ENCODE measurements around the gene MSRB3. TPM values are rescaled to one million over a fixed set of nuclear protein-coding genes. Genes with fewer than 3 reads are reported as not detected.

Gene MSRB3
- total RNA-seq, 1 experiment from 2014 or later, result 1.8 TPM

DNA sequence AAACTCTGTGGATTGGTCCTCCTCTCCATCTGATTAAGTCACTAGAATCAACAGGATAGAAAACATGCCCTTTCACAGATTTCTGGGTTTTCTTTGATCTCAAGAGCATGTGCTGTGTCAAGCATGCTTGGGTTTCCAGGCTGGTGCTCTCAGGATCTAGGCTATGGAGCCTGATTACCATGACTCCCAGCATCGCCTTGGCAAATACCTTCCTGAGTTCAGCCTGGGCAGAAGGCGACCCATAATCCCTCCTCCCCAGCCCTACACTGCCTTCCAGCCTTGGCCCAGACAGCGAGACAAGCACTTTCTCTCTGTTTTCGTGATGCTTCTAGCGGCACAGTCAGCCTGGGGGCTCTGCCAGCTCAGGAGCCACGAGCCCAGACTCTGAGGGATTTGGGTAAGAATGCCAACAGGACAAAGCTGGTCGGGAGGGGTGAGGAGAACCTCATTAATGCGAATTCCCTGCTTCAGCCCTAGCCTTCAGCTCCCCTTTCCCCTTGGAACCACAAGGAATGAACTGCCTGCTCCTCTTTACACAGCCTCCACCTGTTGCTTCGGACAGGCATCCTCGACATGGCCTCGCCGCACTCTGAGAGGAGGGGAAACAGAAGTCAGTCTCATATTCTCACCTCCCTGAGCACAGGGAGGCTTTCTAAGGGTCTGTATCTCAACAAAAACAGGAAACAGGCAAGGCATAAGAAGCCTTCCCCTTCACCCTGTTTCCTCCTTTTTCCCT lies 227.1 kb downstream of the MSRB3 start (continued):
- TF ChIP-seq HMGA2 (CRISPR knock-in tag; IDR thresholded peaks at IDR 0.05) (no peak), GRHL2 (CRISPR knock-in tag; IDR thresholded peaks at IDR 0.05; ENCODE audit: insufficient replicate concordance, severe bottlenecking) (no peak), NFE2L1 (CRISPR knock-in tag; IDR thresholded peaks at IDR 0.05) (no peak), SMAD3 (CRISPR knock-in tag; IDR thresholded peaks at IDR 0.05; ENCODE audit: borderline replicate concordance) (no peak), PRRX2 (CRISPR knock-in tag; IDR thresholded peaks at IDR 0.05) (no peak)
- TF ChIP-seq, protein P1, sequence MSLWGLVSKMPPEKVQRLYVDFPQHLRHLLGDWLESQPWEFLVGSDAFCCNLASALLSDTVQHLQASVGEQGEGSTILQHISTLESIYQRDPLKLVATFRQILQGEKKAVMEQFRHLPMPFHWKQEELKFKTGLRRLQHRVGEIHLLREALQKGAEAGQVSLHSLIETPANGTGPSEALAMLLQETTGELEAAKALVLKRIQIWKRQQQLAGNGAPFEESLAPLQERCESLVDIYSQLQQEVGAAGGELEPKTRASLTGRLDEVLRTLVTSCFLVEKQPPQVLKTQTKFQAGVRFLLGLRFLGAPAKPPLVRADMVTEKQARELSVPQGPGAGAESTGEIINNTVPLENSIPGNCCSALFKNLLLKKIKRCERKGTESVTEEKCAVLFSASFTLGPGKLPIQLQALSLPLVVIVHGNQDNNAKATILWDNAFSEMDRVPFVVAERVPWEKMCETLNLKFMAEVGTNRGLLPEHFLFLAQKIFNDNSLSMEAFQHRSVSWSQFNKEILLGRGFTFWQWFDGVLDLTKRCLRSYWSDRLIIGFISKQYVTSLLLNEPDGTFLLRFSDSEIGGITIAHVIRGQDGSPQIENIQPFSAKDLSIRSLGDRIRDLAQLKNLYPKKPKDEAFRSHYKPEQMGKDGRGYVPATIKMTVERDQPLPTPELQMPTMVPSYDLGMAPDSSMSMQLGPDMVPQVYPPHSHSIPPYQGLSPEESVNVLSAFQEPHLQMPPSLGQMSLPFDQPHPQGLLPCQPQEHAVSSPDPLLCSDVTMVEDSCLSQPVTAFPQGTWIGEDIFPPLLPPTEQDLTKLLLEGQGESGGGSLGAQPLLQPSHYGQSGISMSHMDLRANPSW (CRISPR knock-in tag; conservative IDR thresholded peaks at IDR 0.05; ENCODE audit: low read depth), result no peak
- TF ChIP-seq, protein P2, sequence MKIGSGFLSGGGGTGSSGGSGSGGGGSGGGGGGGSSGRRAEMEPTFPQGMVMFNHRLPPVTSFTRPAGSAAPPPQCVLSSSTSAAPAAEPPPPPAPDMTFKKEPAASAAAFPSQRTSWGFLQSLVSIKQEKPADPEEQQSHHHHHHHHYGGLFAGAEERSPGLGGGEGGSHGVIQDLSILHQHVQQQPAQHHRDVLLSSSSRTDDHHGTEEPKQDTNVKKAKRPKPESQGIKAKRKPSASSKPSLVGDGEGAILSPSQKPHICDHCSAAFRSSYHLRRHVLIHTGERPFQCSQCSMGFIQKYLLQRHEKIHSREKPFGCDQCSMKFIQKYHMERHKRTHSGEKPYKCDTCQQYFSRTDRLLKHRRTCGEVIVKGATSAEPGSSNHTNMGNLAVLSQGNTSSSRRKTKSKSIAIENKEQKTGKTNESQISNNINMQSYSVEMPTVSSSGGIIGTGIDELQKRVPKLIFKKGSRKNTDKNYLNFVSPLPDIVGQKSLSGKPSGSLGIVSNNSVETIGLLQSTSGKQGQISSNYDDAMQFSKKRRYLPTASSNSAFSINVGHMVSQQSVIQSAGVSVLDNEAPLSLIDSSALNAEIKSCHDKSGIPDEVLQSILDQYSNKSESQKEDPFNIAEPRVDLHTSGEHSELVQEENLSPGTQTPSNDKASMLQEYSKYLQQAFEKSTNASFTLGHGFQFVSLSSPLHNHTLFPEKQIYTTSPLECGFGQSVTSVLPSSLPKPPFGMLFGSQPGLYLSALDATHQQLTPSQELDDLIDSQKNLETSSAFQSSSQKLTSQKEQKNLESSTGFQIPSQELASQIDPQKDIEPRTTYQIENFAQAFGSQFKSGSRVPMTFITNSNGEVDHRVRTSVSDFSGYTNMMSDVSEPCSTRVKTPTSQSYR (CRISPR knock-in tag; IDR thresholded peaks at IDR 0.05), result no peak

DNA sequence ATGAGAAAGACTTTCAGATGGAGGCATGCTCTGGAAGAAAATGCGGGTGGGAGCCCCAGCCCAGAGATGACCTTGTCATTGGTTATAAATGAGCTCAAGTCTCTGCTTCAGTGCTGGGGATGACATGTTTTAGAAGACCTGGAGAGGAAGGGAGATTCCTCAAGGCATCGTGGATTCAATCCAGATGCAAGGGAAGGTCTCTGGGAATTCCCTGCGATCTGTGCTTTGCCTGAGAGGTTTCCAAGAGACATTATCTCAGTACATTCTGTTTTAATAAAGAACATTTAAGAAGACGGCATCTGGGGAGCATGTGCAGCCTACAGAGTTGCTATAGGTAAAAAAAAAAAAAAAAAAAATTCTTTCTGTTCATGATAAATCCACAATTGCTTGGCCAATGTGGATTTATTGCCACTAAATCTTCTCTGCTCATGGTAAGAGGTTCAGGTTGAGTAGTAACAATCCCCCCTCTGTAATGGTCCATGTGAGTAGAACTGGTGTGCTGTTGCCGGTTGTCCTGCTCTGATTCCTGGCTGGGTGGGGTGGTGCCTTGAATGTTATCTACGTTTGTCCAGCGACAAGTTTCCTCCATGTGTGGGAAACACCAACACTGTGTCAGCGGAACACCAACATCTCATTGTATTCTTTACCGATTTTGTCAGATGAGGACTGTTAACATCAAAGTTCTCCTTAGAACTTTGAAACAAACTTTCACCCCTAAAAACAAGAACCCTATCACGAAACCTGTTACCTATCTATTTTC lies 230.0 kb downstream of the MSRB3 start:
- Mint-ChIP-seq H3K4me1 (peaks cover 24% of the 10 kb centered on the region), H3K4me3 (no peak overlapping the region), H3K27ac (no peak overlapping the region), H3K9me3 (no peaks in the 10 kb centered on the region), H3K36me3 (no peaks in the 10 kb centered on the region), H3K27me3 (ENCODE audit: low read depth) (peaks cover 23% of the 10 kb centered on the region)
- ATAC-seq, result no peak
- TF ChIP-seq, protein P3, sequence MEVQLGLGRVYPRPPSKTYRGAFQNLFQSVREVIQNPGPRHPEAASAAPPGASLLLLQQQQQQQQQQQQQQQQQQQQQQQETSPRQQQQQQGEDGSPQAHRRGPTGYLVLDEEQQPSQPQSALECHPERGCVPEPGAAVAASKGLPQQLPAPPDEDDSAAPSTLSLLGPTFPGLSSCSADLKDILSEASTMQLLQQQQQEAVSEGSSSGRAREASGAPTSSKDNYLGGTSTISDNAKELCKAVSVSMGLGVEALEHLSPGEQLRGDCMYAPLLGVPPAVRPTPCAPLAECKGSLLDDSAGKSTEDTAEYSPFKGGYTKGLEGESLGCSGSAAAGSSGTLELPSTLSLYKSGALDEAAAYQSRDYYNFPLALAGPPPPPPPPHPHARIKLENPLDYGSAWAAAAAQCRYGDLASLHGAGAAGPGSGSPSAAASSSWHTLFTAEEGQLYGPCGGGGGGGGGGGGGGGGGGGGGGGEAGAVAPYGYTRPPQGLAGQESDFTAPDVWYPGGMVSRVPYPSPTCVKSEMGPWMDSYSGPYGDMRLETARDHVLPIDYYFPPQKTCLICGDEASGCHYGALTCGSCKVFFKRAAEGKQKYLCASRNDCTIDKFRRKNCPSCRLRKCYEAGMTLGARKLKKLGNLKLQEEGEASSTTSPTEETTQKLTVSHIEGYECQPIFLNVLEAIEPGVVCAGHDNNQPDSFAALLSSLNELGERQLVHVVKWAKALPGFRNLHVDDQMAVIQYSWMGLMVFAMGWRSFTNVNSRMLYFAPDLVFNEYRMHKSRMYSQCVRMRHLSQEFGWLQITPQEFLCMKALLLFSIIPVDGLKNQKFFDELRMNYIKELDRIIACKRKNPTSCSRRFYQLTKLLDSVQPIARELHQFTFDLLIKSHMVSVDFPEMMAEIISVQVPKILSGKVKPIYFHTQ (CRISPR knock-in tag; IDR thresholded peaks at IDR 0.05), result no peak
- TF ChIP-seq, protein P4, sequence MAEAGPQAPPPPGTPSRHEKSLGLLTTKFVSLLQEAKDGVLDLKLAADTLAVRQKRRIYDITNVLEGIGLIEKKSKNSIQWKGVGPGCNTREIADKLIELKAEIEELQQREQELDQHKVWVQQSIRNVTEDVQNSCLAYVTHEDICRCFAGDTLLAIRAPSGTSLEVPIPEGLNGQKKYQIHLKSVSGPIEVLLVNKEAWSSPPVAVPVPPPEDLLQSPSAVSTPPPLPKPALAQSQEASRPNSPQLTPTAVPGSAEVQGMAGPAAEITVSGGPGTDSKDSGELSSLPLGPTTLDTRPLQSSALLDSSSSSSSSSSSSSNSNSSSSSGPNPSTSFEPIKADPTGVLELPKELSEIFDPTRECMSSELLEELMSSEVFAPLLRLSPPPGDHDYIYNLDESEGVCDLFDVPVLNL (CRISPR knock-in tag; IDR thresholded peaks at IDR 0.05; ENCODE audit: borderline replicate concordance, low read depth), result no peak
- no peak for TF ChIP-seq JUN (CRISPR knock-in tag; IDR thresholded peaks at IDR 0.05)
- TF ChIP-seq SP1 (CRISPR knock-in tag; conservative IDR thresholded peaks at IDR 0.05), result no peak
- no peak for TF ChIP-seq CREB1 (CRISPR knock-in tag; IDR thresholded peaks at IDR 0.05)
- no peak for TF ChIP-seq ZNF232 (CRISPR knock-in tag; IDR thresholded peaks at IDR 0.05)
- TF ChIP-seq SMAD4 (CRISPR knock-in tag; IDR thresholded peaks at IDR 0.05), result no peak
- TF ChIP-seq, protein P5, sequence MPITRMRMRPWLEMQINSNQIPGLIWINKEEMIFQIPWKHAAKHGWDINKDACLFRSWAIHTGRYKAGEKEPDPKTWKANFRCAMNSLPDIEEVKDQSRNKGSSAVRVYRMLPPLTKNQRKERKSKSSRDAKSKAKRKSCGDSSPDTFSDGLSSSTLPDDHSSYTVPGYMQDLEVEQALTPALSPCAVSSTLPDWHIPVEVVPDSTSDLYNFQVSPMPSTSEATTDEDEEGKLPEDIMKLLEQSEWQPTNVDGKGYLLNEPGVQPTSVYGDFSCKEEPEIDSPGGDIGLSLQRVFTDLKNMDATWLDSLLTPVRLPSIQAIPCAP (CRISPR knock-in tag; IDR thresholded peaks at IDR 0.05), result no peak
- TF ChIP-seq ZNF317 (CRISPR knock-in tag; IDR thresholded peaks at IDR 0.05; ENCODE audit: borderline replicate concordance, low read depth), result no peak
- TF ChIP-seq NR1H2 (CRISPR knock-in tag; IDR thresholded peaks at IDR 0.05), result no peak
- no peak for DNase-seq (ENCODE audit: low spot score)
- ChIA-PET POLR2A (no interaction called here), CTCF (no interaction called here)
